HG02763 (cell line): Measurements from ENCODE around the gene NUDCD3.
"Not testable (repeated sequence)": the region's sequence is repeated elsewhere in the genome, so short reads cannot be mapped to it uniquely, and the experiment has no call there.

Experiments
- ATAC-seq: cut with Tn5 transposase; IDR thresholded peaks from one replicate; pipeline ENCODE4 v1.9.1; 2021; ENCODE audit warnings: mild to moderate bottlenecking, moderate library complexity; ENCODE audit not compliant: unreplicated experiment

NUDCD3 gene

GRCh38 chr7:44449584-44449928 is 40.9 kb downstream of the NUDCD3 start:
- ATAC-seq, result no peak

- ATAC-seq, result no peak
Observed at GRCh38 chr7:44448922-44449583, 41.4 kb downstream of the NUDCD3 start.

GRCh38 chr7:44447874-44448425 is 42.5 kb downstream of the NUDCD3 start:
- ATAC-seq, result no peak

- ATAC-seq, result no peak
Observed at GRCh38 chr7:44445986-44446671, 44.3 kb downstream of the NUDCD3 start.

DNA sequence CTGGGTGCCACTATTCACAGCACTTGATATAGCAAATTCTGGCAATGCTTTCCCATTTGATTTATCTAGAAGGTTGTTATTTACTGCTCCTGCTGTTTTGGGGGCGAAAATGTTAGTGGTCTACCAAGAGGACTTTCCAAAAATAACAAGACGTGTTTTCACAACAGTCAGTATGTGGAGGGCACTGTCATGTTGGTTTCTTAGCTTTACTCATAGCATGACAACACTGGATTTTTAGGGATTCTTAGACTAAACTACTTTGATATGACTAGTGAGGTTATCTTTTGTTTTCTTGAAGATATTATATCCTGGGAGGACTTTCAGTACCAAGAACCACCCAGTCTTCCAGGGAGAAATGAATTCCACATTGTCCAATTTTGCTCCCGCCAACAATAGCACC is 49.4 kb downstream of the NUDCD3 start:
- ATAC-seq, result no peak

GRCh38 chr7:44440577-44441078 is 49.8 kb downstream of the NUDCD3 start:
- ATAC-seq, result no peak

DNA sequence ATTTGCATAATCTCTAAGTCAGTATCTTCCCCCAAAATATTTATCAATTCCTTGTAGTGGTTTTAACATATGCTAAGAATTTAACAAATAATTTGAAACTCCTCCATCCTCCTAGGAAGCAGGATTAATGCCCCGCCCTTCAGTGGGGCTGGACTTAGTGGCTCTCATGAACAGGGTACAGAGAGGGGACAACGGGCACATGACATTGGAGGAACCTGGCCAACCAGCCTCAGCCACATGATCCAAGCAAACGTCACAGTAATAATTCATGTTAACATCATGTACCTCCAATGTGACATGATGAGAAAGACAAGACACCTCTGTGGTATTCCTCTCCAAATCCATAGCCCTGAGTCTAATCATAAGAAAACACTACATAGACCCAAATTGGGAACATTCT is 50.5 kb downstream of the NUDCD3 start:
- ATAC-seq, result no peak

- no peak for ATAC-seq
Observed at GRCh38 chr7:44438816-44439215, 51.6 kb downstream of the NUDCD3 start.

DNA sequence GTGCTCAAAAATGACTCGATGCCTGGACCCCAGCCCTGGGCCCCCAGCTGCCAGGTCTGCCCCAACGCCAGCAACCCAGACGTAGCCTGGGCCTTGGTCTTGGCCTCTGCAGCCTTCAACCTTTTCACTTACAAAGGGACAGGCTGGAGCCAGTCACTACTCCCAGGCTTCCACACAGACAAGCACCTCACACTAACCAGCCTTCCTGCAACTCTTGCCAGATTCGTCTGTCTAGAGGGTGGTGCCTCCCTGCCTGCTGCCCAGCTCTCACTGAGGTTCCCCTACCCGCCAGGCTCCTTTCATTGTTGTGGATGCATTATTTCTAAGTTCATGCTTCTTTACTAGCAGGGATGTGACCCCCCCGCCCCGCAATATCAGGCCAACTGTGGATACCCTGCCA is 56.3 kb downstream of the NUDCD3 start:
- no peak for ATAC-seq

DNA sequence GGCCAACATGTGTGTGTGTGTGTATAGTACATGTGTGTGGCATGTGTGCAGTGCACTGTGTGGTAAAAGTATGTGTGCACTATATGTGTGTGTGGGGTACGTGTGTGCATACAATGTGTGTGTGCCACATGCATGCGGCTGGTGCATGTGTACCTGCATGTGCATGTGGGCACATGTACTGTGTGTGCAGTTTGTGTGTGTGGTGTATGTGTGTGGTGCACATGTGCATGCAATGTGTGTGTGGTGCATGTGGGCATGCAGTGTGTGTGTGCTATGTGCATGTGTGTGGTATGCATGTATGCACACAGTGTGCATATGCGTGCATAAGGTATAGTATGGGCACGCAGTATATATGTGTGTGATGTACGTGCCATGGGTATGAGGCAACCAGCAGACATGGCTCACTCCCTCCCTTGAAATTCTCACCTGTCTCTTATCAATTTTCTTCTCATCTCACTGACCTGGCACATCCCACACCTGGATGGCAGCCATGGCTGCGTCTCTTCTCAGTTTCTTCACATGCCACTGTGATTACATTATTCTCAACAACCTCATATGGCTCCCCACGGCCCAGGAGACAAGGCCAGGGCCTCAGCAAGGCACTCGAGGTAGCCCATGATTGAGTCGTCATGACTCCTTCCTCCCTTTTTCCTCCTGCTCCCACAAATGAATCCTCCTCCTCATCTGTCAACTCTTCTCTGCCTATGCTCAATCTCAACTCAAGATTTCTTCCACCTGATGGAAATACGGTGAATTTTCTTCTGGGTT is 57.0 kb downstream of the NUDCD3 start:
- no peak for ATAC-seq

DNA sequence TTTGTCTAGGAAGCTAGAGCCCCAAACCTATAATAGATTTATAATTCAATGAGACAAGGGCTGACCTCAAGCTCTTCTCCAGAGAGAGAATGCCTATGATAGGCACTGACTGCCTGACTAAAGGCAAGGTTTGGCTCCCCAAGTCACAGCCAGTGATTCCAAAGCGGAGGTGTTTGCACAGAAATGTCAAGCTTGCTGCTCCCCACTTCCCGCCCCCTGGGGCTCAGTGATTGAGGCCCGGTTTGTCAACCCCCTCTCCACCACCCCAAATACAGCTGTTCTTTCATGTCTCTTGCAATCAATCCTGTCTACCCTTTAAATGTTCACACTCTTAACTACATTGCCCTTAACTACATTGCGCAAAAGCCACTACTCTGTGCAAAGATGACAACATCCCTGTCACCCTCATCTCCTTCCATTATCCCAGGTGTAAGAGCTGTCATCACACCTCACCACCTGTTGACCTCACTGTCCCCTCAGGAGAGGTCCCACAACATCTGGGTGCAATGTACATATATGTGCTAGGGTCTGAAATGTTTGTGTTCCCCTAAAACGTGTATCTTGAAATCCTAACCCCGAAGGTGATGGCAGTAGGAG is 58.0 kb downstream of the NUDCD3 start:
- ATAC-seq, result no peak

- ATAC-seq, result no peak
Observed at GRCh38 chr7:44431091-44431608, 59.3 kb downstream of the NUDCD3 start.

DNA sequence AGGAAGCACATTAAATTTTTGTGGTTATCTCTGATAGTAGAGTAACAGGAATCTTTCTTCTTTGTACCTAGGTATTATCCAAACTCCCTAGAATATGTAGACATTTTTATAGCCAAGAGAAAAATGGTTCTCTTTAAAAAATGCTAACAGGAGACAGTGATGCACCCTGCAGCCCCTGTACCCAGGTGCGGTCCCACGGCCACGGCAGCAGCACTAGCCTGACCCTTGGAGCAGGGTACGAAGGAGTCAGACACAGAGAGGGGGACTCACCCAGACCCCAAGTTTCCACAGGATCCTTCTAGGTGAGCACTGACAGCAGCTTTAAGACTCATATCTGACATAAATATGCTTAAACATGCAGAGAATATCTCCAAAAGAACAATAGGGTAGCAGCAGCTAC is 60.4 kb downstream of the NUDCD3 start:
- ATAC-seq, result no peak

DNA sequence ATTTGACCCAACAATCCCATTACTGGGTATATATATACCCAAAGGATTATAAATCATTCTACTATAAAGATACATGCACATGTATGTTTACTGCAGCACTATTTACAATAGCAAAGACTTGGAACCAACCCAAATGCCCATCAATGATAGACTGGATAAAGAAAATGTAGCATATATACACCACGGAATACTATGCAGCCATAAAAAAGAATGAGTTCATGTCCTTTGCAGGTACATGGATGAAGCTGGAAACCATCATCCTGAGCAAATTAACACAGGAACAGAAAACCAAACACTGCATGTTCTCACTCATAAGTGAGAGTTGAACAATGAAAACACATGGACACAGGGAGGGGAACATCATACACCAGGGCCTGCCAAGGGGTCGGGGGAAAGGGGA is 65.7 kb downstream of the NUDCD3 start:
- not testable (repeated sequence) for ATAC-seq

- no peak for ATAC-seq
Observed at GRCh38 chr7:44416941-44417340, 73.5 kb downstream of the NUDCD3 start.

GRCh38 chr7:44415510-44415909 is 74.9 kb downstream of the NUDCD3 start:
- ATAC-seq, result no peak

DNA sequence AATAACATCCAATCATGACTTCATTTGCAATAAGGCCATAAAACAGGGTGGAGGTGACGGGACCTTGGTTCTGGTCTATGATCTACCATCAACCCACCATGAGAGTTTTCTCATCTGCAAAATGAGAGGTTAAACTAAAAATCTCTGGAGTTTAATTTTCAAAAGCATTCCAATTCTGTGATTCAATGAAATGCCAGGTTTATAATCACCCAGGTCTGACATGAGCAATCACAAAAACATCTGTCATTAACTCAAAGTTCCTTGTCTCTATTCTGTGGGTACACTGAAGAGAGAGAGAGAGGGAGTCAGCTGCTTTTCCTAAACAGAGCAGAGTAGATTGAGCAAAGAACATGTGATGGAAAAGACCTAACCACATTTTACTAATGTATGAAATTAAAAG is 75.4 kb downstream of the NUDCD3 start:
- ATAC-seq, result no peak

DNA sequence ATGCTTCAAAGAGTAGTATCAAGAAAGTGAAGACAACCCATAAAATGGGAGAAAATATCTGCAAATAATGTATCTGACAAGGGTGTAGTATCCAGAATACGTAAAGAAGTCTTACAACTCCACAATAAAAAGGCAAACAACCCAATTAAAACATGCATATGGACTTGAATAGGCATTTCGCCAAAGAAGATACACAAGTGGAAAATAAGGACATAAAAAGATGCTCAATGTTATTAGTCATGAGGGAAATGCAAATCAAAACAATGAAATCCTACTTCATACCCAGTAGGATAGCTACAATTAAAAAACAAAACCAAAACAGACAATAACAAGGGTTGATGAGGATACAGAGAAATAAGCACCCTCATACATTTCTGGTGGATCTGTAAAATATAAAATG is 79.2 kb downstream of the NUDCD3 start:
- ATAC-seq, result no peak

- ATAC-seq, result no peak
Observed at GRCh38 chr7:44408596-44408995, 81.9 kb downstream of the NUDCD3 start.

DNA sequence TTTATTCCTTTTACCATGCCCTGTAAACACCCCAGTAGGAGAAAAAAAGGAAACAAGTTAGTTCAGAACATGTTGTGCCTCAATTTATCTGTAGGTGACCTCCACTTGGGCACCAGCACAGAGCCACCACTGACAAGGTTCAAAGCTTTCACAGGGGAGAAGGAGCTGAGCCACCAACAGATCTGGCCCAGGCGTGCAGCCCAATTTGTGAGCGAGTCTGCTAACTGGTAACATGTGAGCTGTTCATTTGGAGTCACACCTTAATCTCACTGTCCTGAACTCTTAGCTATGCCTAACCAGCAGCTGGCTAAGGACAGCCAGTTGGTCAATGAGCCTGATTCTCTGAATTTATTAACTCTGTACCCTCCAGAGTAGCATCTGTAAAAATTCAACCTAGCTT is 86.7 kb downstream of the NUDCD3 start:
- no peak for ATAC-seq

DNA sequence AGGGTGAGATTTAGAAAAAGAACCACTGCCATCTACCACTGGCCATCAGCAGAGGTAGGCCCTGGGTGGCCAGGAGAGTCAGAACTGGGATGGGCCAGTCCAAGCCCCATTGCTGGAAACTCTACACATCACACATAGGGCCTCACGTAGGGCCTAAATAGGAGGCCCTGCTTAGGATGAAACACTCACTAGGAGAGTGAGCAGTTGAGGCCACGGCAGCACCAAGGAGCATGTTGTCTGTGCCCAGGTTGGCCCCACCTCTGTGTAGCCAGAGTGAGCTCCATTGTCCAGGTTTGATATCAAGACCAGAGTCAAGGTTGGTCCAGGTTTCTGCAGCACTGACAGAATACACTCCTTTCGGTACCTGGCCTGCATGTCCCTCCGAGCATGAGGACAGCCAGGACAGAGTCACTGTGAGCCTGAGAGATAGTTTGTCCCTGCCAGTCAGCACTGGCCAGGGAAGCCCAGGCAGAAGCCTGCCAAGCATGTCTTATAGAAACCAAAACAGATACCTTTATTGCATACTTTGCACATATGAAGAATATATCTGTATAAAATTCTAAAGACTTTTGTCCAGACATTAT is 87.2 kb downstream of the NUDCD3 start:
- ATAC-seq, result no peak
